Measurements from ENCODE around the gene PRRX2.

GRCh38 chr9:129644902-129645301 is 20.5 kb upstream of the PRRX2 start:
- TF ChIP-seq ZNF629 (CRISPR knock-in tag; conservative IDR thresholded peaks at IDR 0.05) (no peak), ZNF660 (CRISPR knock-in tag; IDR thresholded peaks at IDR 0.05; ENCODE audit: borderline replicate concordance, low read depth) (no peak), TAF15 (IDR thresholded peaks at IDR 0.05; ENCODE audit: low read depth, low read length, poor library complexity, severe bottlenecking) (no peak), CTCF (CRISPR knock-in tag; IDR thresholded peaks at IDR 0.05) (no peak), EED (CRISPR knock-in tag; IDR thresholded peaks at IDR 0.05) (no peak), RNF2 (conservative IDR thresholded peaks at IDR 0.05; ENCODE audit: low read depth) (no peak), KMT2A (CRISPR knock-in tag; IDR thresholded peaks at IDR 0.05) (no peak), ARNT (IDR thresholded peaks at IDR 0.05) (no peak), BRF2 (CRISPR knock-in tag; IDR thresholded peaks at IDR 0.05) (no peak), PBX3 (CRISPR knock-in tag; IDR thresholded peaks at IDR 0.05; ENCODE audit: borderline replicate concordance) (no peak), ZNF17 (CRISPR knock-in tag; IDR thresholded peaks at IDR 0.05) (no peak), PATZ1 (CRISPR knock-in tag; IDR thresholded peaks at IDR 0.05) (no peak), ONECUT2 (CRISPR knock-in tag; IDR thresholded peaks at IDR 0.05) (no peak), GPN1 (CRISPR knock-in tag; IDR thresholded peaks at IDR 0.05; ENCODE audit: borderline replicate concordance) (no peak)

All from HepG2 (cell line).